Stimulated activated CD4-positive, alpha-beta T cell treated with anti-CD3 and anti-CD28 coated beads, TNF-alpha, amount 100 ng/mL, for 4 hours (primary cell): ENCODE measurements around the gene HOXD11.
A peak's percentile ranks its signal among the peaks of the same experiment; 100 is the strongest.

ENCODE experiments used
- DNase-seq, 3 experiments: peaks; one replicate each; pipeline ENCODE4 v3.0.0-alpha.2; 2020; ENCODE audit warnings: low read depth in 3 of 3

HOXD11 gene

GRCh38 chr2:176093145-176093897 is 13.8 kb upstream of the HOXD11 start:
- DNase-seq, result no peak

GRCh38 chr2:176093898-176094249 is 13.2 kb upstream of the HOXD11 start:
- no peak for DNase-seq

DNA sequence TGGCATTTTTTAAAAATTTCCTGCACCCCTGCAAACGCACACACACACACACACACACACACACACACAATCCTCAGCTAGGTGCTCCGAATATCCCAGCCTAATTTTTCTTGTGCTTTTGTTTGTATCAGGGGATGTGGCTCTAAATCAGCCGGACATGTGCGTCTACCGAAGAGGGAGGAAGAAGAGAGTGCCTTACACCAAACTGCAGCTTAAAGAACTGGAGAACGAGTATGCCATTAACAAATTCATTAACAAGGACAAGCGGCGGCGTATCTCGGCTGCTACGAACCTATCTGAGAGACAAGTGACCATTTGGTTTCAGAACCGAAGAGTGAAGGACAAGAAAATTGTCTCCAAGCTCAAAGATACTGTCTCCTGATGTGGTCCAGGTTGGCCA is 12.7 kb upstream of the HOXD11 start:
- DNase-seq, result no peak

DNA sequence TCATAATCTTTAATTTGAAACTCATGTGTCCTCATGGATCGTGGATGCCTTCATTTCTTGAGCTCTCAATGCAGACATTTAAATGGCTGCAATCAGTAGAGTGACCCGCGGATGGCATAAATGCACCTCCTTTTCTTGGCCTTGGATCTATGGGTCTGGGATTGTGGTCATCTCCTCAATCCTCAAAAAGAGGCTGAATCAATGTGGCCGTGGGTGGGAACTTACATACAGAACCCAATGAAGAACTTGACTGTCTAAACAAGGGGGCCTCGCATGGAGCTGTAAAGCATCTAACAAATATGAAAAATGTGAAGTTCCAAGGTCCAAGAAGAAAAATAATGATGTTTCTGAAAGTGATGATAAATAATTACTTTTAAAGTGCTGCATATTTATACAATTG is 11.7 kb upstream of the HOXD11 start:
- DNase-seq, result no peak

DNA sequence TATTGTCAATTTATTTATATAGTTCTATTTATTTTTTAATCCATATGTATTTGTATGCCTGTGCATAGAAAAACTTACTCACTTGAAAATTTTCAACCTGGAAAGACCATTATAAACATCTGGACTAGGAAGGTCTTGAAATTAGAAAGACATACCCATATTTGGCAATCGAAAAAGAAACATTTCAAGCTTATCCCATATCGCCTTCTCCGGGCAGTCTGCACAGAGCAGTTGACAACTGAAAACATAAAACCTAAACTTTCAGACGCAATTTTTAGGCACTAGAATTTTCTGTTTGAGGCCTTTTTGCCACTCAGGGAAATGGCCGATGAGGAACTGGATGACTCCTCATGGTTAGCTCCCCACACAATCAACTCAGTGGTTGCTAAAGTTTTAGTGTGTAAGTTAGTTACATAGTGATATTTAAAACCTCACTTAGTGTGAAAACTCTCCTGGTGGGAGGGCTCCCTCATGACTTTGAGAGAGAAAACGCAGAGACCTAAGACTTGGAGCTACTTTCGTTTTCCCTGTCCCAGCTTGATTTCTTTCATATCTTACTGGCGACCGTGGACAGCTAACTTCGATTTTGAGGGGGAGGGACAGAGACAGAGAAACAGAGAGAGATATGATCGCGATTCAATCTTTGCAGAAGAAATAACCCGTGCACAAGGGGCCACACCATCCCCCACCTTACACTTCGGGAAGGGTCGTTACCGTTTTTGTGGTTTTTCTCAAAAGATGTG is 10.7 kb upstream of the HOXD11 start:
- no peak for DNase-seq

DNA sequence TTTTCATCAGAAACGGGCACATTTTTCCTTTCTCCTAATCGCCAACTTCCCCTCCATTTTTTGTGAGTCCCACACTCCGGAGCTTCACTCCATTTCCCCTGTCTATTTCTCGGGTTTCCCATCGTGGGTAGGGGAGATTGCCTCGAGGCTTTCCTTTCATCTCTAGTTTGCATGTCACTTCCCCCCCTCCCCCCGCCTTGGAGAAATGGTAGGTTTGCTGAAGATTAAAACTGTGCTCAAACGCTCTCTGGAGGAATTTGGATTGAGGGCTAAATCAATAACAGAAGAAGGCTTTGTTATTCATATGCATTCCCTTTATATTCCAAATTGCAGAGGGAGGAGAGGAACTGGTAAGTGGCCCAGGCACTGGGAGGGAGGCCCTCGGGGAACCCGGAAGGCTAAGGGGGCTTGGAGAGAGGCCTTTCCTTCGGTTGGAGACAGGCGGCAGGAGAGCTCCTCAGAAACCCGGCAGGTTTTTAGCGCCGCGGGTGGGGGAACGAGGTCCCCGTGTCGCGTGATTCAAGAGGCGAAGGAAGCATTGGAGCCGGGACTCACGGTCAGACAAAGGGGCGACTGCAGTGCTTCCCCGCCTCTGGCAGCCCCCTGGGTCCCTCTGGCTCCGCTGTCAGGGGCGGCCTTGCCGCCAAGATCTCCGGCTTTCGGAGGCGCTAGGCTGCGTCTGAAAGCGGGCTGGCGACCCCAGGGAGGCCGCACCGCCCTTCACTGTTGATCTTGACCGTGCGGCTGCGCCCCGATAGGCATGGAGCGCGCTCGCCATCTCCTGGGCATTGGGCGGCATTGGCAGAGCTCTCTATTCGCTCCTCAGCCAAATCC is 9.9 kb upstream of the HOXD11 start:
- DNase-seq, result peak; percentile 10 to 45 (median 37)

GRCh38 chr2:176097820-176098365 is 9.2 kb upstream of the HOXD11 start:
- no peak for DNase-seq

- no peak for DNase-seq
These were observed 8.5 kb upstream of the HOXD11 start for GRCh38 chr2:176098366-176099158.

- DNase-seq, result no peak
These were observed 7.8 kb upstream of the HOXD11 start for GRCh38 chr2:176099159-176099727.

DNA sequence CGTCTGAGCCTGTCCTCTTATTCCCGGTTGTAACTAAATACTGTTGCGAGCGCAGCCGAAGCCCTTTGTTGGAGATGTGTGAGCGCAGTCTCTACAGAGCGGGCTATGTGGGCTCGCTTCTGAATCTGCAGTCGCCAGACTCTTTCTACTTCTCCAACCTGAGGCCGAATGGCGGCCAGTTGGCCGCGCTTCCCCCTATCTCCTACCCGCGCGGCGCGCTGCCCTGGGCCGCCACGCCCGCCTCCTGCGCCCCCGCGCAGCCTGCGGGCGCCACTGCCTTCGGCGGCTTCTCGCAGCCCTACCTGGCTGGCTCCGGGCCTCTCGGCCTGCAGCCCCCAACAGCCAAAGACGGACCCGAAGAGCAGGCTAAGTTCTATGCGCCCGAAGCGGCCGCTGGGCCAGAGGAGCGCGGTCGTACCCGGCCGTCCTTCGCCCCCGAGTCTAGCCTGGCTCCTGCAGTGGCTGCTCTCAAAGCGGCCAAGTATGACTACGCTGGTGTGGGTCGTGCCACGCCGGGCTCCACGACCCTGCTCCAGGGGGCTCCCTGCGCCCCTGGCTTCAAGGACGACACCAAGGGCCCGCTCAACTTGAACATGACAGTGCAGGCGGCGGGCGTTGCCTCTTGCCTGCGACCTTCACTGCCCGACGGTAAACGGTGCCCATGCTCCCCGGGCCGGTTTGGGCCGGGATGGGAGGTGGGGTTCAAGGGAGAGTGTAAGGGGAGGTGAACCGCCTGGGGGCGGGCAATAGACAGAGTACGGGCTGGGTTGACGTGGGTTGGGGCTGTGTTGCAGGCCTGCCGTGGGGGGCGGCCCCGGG is 7.1 kb upstream of the HOXD11 start, which contains the start of gene HOXD12:
Gene HOXD12 (plus strand): TSS at position 68 of the 819 bp plus-strand sequence. CDS start 7 bp downstream, at position 75.
- no peak for DNase-seq

DNA sequence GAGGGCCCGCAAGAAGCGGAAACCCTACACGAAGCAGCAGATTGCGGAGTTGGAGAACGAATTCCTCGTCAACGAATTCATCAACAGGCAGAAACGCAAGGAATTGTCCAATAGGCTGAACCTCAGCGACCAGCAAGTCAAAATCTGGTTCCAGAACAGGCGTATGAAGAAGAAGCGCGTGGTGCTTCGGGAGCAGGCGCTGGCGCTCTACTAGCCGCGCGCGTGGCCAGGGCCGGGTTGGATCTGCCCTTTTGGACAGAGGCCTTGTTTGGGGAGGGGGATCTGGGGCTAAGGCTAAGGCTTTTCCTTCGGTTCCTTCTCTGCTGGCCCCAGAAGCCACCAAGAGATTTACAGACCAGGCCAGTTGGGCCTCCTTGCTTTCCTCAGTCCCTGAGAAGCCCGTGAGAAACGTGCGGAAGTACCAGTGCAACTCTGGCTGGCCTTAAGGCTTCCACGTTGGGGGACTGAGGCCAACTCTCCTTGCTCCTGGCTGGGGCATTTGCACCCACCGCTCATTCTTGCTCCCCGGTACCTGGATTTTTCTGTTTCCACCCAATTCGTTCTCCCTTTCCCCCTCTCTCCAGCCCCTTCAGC is 6.4 kb upstream of the HOXD11 start:
- DNase-seq, result no peak

DNA sequence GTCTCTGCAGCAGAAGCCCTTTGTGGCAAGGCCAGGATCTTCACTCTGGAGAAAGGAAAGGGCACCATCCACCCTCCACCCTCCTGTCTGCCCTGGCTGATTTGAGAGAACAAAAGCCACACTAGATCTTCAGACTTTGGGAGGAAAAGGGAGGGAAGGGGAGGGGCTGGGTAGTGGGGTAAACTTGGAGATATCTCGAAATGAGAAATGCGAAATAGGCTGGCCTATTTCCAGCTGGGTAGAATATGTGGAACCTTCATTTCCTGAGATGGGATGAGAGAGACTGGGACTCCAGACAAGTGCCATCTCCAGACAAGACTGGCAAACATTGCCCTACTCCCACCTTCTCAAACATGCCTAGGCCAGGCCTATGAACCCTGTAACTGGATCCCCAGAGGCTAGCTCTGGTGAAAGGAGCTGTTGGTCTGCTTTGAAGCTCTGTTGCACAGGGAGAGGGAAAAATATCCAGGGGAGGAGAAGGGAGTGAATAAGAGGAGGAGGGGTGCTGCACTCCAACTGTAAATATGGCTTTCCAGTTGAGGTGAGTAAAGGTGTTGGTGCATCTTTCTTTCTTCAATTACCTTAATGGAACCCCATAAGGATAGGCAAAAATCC is 5.8 kb upstream of the HOXD11 start:
- DNase-seq, result no peak

- no peak for DNase-seq
These were observed 5.2 kb upstream of the HOXD11 start for GRCh38 chr2:176101842-176102241.

- DNase-seq, result no peak
These were observed 4.7 kb upstream of the HOXD11 start for GRCh38 chr2:176102309-176102866.

DNA sequence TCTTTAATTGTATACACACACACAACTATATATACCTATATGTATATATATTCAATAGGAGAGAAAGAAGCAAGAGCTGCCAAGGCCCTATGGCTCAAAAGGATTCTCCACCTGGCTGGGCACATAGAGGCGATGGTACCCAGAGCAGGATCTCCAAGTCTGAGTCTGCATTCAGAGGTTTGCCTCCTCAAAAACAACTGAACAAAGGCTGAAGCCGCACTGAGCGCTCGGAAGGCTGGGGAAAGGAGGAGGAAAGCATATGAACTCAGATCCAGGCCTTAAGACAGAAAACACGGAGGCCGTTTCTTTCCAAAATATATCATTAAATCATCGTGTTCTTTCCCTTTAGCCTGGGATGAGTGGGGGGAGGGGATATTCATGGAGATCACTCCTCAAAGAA is 3.9 kb upstream of the HOXD11 start:
- DNase-seq, result no peak

- DNase-seq, result no peak
These were observed 3.3 kb upstream of the HOXD11 start for GRCh38 chr2:176103742-176104315.

DNA sequence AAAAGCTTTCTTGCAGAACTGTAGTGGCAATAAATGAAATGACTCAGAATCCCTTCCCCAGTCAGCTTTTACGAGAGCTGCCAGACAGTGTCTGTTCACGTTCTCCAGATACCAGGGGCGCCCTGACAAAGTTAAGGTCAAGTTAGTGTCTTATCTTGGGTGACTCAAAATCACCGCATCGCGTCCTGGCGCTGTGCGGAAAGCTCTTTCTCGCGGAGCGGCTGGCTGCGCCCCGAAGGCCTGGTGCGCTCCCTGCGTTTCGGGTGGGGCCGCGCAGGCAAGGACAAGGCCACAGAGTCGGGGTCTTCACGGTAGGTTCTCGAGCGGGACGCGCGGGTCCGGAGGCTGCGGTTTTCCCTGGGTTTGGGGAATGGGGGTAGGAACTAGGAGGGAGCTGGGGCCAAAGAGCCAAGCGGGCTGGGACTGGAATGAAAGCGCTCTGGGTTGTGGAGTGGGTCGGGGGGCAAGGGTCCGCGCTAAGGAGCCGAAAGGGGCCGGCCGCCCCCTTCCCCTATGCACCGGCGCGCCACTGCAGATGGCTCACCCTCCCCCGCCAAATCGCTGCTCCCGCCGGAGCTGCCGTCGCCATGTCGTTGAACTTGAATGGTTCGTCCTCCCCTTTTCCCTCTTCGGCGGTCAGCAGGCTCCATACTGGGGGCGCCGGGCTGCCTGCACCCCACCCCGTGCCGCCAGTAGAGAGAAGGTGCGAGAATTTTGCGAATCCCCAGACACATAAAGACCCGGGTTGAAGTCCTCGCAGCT is 2.6 kb upstream of the HOXD11 start:
- DNase-seq, result no peak
